22Rv1 (cell line): ENCODE results near the gene IL18R1.

Source experiments
- ZFX ChIP-seq: fragments of 450-650 bp; IDR thresholded peaks from 2 replicates; pipeline ENCODE4 v1.6.1; 2017; ENCODE audit warnings: antibody characterized with exemption, borderline replicate concordance
- TF ChIP-seq, protein P1 (sequence below): fragments of 450-650 bp; IDR thresholded peaks from 2 replicates; pipeline ENCODE4 v1.5.1; 2017; ENCODE audit warnings: mild to moderate bottlenecking

DNA sequence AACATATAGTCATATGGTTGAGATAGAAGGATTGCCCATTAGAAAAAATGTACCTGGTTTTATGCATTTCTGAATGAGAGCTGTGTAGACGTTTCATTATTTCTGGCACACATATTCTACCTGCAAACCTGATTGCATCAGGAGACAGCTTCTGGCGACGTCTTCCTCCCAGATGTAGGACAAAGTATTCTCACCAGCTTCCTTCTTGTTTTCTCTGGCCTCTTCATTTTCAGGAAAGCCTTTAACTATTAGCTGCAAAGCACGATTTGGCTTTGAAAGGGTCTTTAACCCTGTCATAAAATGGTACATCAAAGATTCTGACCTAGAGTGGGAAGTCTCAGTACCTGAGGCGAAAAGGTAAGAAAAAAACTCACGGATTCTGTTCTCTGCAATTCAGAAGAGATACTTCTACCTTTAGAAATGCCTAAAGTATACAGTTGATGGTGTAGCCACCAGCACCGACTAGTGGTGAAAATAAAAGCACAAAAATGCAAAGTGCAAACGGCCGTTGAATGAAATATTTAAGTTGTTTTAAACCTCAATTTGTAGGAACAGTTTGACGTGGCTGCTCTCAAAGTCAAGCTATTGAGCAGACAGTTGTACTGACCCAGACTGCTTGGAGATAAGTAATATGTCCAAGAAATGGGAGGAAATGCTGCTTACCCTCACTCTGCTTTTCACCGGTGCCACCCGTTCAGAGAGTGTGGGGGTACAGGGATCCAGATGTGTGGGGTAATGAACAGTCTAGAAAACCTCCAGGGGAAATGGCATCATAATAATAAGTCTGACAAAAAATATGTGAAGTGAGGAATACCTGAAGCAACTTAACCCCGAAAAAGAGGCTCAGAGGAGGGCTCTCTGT is 87.6 kb downstream of the IL18R1 start:
- TF ChIP-seq, protein P1, sequence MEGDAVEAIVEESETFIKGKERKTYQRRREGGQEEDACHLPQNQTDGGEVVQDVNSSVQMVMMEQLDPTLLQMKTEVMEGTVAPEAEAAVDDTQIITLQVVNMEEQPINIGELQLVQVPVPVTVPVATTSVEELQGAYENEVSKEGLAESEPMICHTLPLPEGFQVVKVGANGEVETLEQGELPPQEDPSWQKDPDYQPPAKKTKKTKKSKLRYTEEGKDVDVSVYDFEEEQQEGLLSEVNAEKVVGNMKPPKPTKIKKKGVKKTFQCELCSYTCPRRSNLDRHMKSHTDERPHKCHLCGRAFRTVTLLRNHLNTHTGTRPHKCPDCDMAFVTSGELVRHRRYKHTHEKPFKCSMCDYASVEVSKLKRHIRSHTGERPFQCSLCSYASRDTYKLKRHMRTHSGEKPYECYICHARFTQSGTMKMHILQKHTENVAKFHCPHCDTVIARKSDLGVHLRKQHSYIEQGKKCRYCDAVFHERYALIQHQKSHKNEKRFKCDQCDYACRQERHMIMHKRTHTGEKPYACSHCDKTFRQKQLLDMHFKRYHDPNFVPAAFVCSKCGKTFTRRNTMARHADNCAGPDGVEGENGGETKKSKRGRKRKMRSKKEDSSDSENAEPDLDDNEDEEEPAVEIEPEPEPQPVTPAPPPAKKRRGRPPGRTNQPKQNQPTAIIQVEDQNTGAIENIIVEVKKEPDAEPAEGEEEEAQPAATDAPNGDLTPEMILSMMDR, result peak; percentile 83
- no peak for TF ChIP-seq ZFX
